ENCODE results near the gene SOX11. TPM values are rescaled to one million over a fixed set of nuclear protein-coding genes. Genes with fewer than 3 reads are reported as not detected.

Gene SOX11
- total and polyA plus RNA-seq, 2 donors (not counting 1 experiment from before 2014, with no cell fraction given), result 0.01 TPM; not detected in 1

- no peaks in the 10 kb centered on the region for H3K4me1 ChIP-seq (ENCODE audit: control insufficient read depth in 2 of 2, insufficient read depth in 2 of 2, low read length in 2 of 2)
- H3K27ac ChIP-seq (ENCODE audit: low read length in 2 of 2), result no peak overlapping the region
- Mint-ChIP-seq H3K9me3 (ENCODE audit: insufficient read depth) (peaks cover 4% of the 10 kb centered on the region), H3K4me1 (no peaks in the 10 kb centered on the region), H3K4me3 (no peak overlapping the region), H3K27ac (no peak overlapping the region), H3K27me3 (peaks cover 23% of the 10 kb centered on the region)
- H3K79me2 ChIP-seq (ENCODE audit: control insufficient read depth, insufficient read depth, low read length), result no peaks in the 10 kb centered on the region
- CTCF ChIA-PET, result no interaction called here
- no peak overlapping the region for H3K4me2 ChIP-seq (replicated peaks; ENCODE audit: low read depth, low read length, poor library complexity, severe bottlenecking)
- TF ChIP-seq CTCF (IDR thresholded peaks at IDR 0.05) (no peak), EZH2 (IDR thresholded peaks at IDR 0.05; ENCODE audit: borderline replicate concordance, insufficient read depth, low read depth, low read length, poor library complexity, severe bottlenecking) (no peak)
- no peaks in the 10 kb centered on the region for H3K36me3 ChIP-seq (replicated peaks in 1 of 2; ENCODE audit: control extremely low read depth in 1 of 2, control insufficient read depth in 1 of 2, extremely low read depth in 1 of 2, insufficient read depth in 2 of 2, low read length in 1 of 2)
- intact Hi-C loops (cut with micrococcal nuclease), result no loop called here
- H3K4me3 ChIP-seq (ENCODE audit: control extremely low read depth in 1 of 5, extremely low read depth in 1 of 5, insufficient read depth in 1 of 5, low read depth in 2 of 5, low read length in 4 of 5), result no peak overlapping the region
- DNase-seq (no peak), ATAC-seq (ENCODE audit: low read depth) (no peak)
- H2AFZ ChIP-seq (ENCODE audit: insufficient read depth, low read depth, low read length, poor library complexity, severe bottlenecking), result no peak overlapping the region
- WGBS (ENCODE audit: insufficient coverage), result 91% methylated on average over 2 of the region's 2 CpGs
- no peaks in the 10 kb centered on the region for H4K20me1 ChIP-seq (ENCODE audit: control insufficient read depth, insufficient read depth, low read length, poor library complexity, severe bottlenecking)
- POLR2A ChIA-PET, result no interaction called here
- peaks cover 0 to 11% (median 7%) of the 10 kb centered on the region in 4 experiments for H3K27me3 ChIP-seq (replicated peaks in 1 of 4; ENCODE audit: control extremely low read depth in 1 of 4, control insufficient read depth in 3 of 4, insufficient read depth in 4 of 4, low read length in 3 of 4)
- no peak overlapping the region for H3K9ac ChIP-seq (ENCODE audit: low read length)
- peaks cover 0 to 5% (median 0%) of the 10 kb centered on the region in 3 donors for H3K9me3 ChIP-seq (ENCODE audit: control extremely low read depth in 1 of 3, control insufficient read depth in 2 of 3, insufficient read depth in 1 of 3, low read length in 2 of 3)
Observed at GRCh38 chr2:5677133-5677532, 15.1 kb upstream of the SOX11 start.

GRCh38 chr2:5683471-5683870 is 8.7 kb upstream of the SOX11 start:
- intact Hi-C loops (cut with micrococcal nuclease), result no loop called here

More at GRCh38 chr2:5683471-5683870, 8.7 kb upstream of the SOX11 start:
- Mint-ChIP-seq H3K27me3 (peaks cover 18% of the 10 kb centered on the region), H3K9me3 (ENCODE audit: insufficient read depth) (peaks cover 4% of the 10 kb centered on the region), H3K4me3 (no peak overlapping the region), H3K27ac (no peak overlapping the region), H3K4me1 (no peaks in the 10 kb centered on the region)
- Histone ChIP-seq H3K27ac (ENCODE audit: low read length in 2 of 2) (no peak overlapping the region), H3K27me3 (replicated peaks in 1 of 4; ENCODE audit: control extremely low read depth in 1 of 4, control insufficient read depth in 3 of 4, insufficient read depth in 4 of 4, low read length in 3 of 4) (peaks cover 0 to 3% (median 1%) of the 10 kb centered on the region in 4 experiments), H3K4me2 (replicated peaks; ENCODE audit: low read depth, low read length, poor library complexity, severe bottlenecking) (no peak overlapping the region), H3K4me1 (ENCODE audit: control insufficient read depth in 2 of 2, insufficient read depth in 2 of 2, low read length in 2 of 2) (no peaks in the 10 kb centered on the region), H4K20me1 (ENCODE audit: control insufficient read depth, insufficient read depth, low read length, poor library complexity, severe bottlenecking) (no peaks in the 10 kb centered on the region), H3K36me3 (replicated peaks in 1 of 2; ENCODE audit: control extremely low read depth in 1 of 2, control insufficient read depth in 1 of 2, extremely low read depth in 1 of 2, insufficient read depth in 2 of 2, low read length in 1 of 2) (no peaks in the 10 kb centered on the region), H3K9me3 (ENCODE audit: control extremely low read depth in 1 of 3, control insufficient read depth in 2 of 3, insufficient read depth in 1 of 3, low read length in 2 of 3) (peaks cover 0 to 7% (median 0%) of the 10 kb centered on the region in 3 donors), H3K79me2 (ENCODE audit: control insufficient read depth, insufficient read depth, low read length) (no peaks in the 10 kb centered on the region), H3K9ac (ENCODE audit: low read length) (no peak overlapping the region), H3K4me3 (ENCODE audit: control extremely low read depth in 1 of 5, extremely low read depth in 1 of 5, insufficient read depth in 1 of 5, low read depth in 2 of 5, low read length in 4 of 5) (no peak overlapping the region), H2AFZ (ENCODE audit: insufficient read depth, low read depth, low read length, poor library complexity, severe bottlenecking) (no peak overlapping the region)
- DNase-seq (no peak), ATAC-seq (ENCODE audit: low read depth) (no peak)
- WGBS (ENCODE audit: insufficient coverage), result 100% methylated on average over 5 of the region's 6 CpGs
- ChIA-PET POLR2A (no interaction called here), CTCF (no interaction called here)
- no peak for TF ChIP-seq EZH2 (IDR thresholded peaks at IDR 0.05; ENCODE audit: borderline replicate concordance, insufficient read depth, low read depth, low read length, poor library complexity, severe bottlenecking)
